OCI-LY7 (cell line): ENCODE data around the gene PRDM12. TPM values are rescaled to one million over a fixed set of nuclear protein-coding genes. Genes with fewer than 3 reads are reported as not detected.

Experiments
- BruUV-seq: library from RNA; stranded (reverse); fragments of 400-500 nt; replicated peaks from 2 replicates; lab custom pipeline; 2021; lab: Mats Ljungman, UMichigan
- CTCF ChIA-PET: fragments of 300-600 bp; sonication (Branson Sonifier 250); formaldehyde crosslinking; loops from one replicate; lab custom pipeline; 2022; ENCODE audit warnings: antibody characterized with exemption; ENCODE audit not compliant: unreplicated experiment; lab: Charles Lee
- POLR2A ChIA-PET: fragments of 300-600 bp; sonication (Branson Sonifier 250); formaldehyde crosslinking; loops from one replicate; lab custom pipeline; 2022; ENCODE audit warnings: antibody characterized with exemption; lab: Charles Lee
- DNase-seq: peaks from one replicate; pipeline ENCODE4 v3.0.0-alpha.2; 2015; ENCODE audit warnings: low spot score
- H2AFZ ChIP-seq: fragments of 200-600 bp; sonication (generic), shearing (Covaris generic); 2 replicates; pipeline ENCODE4 v1.6.1; 2014; ENCODE audit warnings: mild to moderate bottlenecking, antibody characterized with exemption, low read length, moderate library complexity
- H3K27ac ChIP-seq: fragments of 200-600 bp; sonication (generic); 2 replicates; pipeline ENCODE4 v1.5.1; 2014; ENCODE audit warnings: mixed run types, low read depth, mild to moderate bottlenecking, moderate library complexity, low read length, inconsistent platforms; ENCODE audit not compliant: poor library complexity, severe bottlenecking
- H3K36me3 ChIP-seq: fragments of 200-600 bp; sonication (generic); 2 replicates; pipeline ENCODE4 v1.6.1; 2014; ENCODE audit warnings: mild to moderate bottlenecking, antibody characterized with exemption, low read length, moderate library complexity, mixed read lengths; ENCODE audit not compliant: insufficient read depth
- H3K4me1 ChIP-seq: fragments of 200-600 bp; sonication (generic); 2 replicates; pipeline ENCODE4 v1.5.1; 2014; ENCODE audit warnings: mild to moderate bottlenecking, low read length; ENCODE audit not compliant: insufficient read depth, poor library complexity, severe bottlenecking
- H3K4me2 ChIP-seq: fragments of 200-600 bp; sonication (generic); 2 replicates; pipeline ENCODE4 v1.6.1; 2014; ENCODE audit warnings: mild to moderate bottlenecking, low read length
- H3K4me3 ChIP-seq: fragments of 200-600 bp; sonication (generic); 2 replicates; pipeline ENCODE4 v1.5.1; 2014; ENCODE audit warnings: mild to moderate bottlenecking, low read depth, low read length; ENCODE audit not compliant: poor library complexity, severe bottlenecking
- H3K79me2 ChIP-seq: fragments of 200-600 bp; sonication (generic); 2 replicates; pipeline ENCODE4 v1.6.1; 2016; ENCODE audit warnings: low read depth, mild to moderate bottlenecking, low read length, moderate library complexity, mixed read lengths; ENCODE audit not compliant: insufficient read depth
- H3K9me2 ChIP-seq: fragments of 200-600 bp; sonication (generic); 2 replicates; pipeline ENCODE4 v1.6.1; 2016; ENCODE audit warnings: mild to moderate bottlenecking, low read length, mixed read lengths; ENCODE audit not compliant: insufficient read depth
- H3K9me3 ChIP-seq: fragments of 200-600 bp; sonication (generic); 2 replicates; pipeline ENCODE4 v1.6.1; 2014; ENCODE audit warnings: mild to moderate bottlenecking, mixed run types, low read length, mixed read lengths
- H4K20me1 ChIP-seq: fragments of 200-600 bp; sonication (generic); 2 replicates; pipeline ENCODE4 v1.6.1; 2014; ENCODE audit warnings: mild to moderate bottlenecking, antibody characterized with exemption, low read length, moderate library complexity, mixed read lengths; ENCODE audit not compliant: insufficient read depth
- EZH2phosphoT487 ChIP-seq: fragments of 200-600 bp; sonication (generic); IDR thresholded peaks from 2 replicates; pipeline ENCODE4 v1.6.1; 2018; ENCODE audit warnings: low read depth, borderline replicate concordance, mild to moderate bottlenecking, mixed run types, antibody characterized with exemption, low read length, moderate library complexity, mixed read lengths
- intact Hi-C: fragments of 100-400 bp; cut with micrococcal nuclease; formaldehyde crosslinking; loops from one replicate; pipeline ENCODE4 v1.10.0; 2022; ENCODE audit not compliant: unreplicated experiment
- total RNA-seq, 2 experiments: library from RNA; depleted of rRNA in 1 of 2; stranded (reverse); fragments of >200 nt in 1 of 2; shearing (Covaris generic) in 1 of 2; gene quantifications; 2 replicates each; pipeline ENCODE4 v1.2.3, GENCODE V29; 2014 to 2022
- TF ChIP-seq, protein P1 (sequence below): fragments of 200-600 bp; sonication (generic); conservative IDR thresholded peaks from 2 replicates; pipeline ENCODE4 v1.5.1; 2014; ENCODE audit warnings: mild to moderate bottlenecking, antibody characterized with exemption, low read length, moderate library complexity, mixed read lengths

PRDM12 gene
- total RNA-seq, 2 experiments from 2014 or later = 0.06 TPM; not detected in 1

DNA sequence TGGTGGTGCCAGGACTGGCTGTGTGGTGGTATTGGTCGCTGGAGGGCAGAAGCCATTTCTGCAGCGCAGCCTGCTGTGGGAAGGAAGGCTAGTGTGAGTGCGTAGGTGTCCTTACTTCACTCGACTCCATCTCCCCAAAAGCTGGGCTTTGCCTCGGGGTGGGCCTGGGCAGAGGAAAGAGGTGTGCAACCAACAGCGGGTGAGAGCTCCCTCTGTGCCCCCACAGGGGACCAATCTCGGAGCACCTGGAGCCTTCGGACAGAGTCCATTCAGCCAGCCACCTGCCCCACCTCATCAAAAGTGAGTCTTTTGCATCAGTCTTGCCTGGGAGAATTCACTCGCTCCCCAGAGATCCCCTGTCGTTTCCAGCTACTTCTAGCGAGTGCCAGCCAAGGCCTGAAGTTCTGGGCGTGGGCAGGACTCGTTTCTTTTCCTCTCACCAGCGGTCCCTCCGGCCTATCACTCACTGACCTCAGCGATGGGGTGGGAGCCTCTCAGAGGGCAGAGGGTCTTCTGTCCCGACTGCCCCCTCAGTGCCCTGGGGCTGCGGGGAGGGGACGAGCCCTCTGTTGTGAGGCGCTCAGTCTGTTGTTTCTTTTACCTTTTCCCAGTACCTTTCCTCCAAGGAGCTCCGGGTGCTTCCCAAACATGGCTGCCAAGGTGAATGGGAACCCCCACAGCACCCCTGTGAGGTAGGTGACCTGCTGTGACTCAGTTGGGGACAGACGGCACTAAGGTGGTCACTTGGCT is 32.9 kb upstream of the PRDM12 start:
- POLR2A ChIA-PET = no interaction called here

GRCh38 chr9:130632081-130632710 is 32.2 kb upstream of the PRDM12 start:
- BruUV-seq = no TSS peak
- Histone ChIP-seq H3K4me1 (no peaks in the 10 kb centered on the region), H3K4me2 (no peak overlapping the region), H3K79me2 (no peaks in the 10 kb centered on the region), H2AFZ (no peak overlapping the region), H3K9me2 (no peaks in the 10 kb centered on the region), H3K36me3 (peaks cover 53% of the 10 kb centered on the region), H3K4me3 (no peak overlapping the region), H4K20me1 (no peaks in the 10 kb centered on the region), H3K9me3 (no peaks in the 10 kb centered on the region), H3K27ac (no peak overlapping the region)
- ChIA-PET CTCF (no interaction called here), POLR2A (no interaction called here)
- no peak for DNase-seq
- TF ChIP-seq EZH2phosphoT487 = no peak
- TF ChIP-seq, protein P1, sequence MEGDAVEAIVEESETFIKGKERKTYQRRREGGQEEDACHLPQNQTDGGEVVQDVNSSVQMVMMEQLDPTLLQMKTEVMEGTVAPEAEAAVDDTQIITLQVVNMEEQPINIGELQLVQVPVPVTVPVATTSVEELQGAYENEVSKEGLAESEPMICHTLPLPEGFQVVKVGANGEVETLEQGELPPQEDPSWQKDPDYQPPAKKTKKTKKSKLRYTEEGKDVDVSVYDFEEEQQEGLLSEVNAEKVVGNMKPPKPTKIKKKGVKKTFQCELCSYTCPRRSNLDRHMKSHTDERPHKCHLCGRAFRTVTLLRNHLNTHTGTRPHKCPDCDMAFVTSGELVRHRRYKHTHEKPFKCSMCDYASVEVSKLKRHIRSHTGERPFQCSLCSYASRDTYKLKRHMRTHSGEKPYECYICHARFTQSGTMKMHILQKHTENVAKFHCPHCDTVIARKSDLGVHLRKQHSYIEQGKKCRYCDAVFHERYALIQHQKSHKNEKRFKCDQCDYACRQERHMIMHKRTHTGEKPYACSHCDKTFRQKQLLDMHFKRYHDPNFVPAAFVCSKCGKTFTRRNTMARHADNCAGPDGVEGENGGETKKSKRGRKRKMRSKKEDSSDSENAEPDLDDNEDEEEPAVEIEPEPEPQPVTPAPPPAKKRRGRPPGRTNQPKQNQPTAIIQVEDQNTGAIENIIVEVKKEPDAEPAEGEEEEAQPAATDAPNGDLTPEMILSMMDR = no peak
- intact Hi-C loops = no loop called here

More for the DNA sequence above, 32.9 kb upstream of the PRDM12 start:
- DNase-seq = no peak
- CTCF ChIA-PET = no interaction called here
- Histone ChIP-seq H4K20me1 (no peaks in the 10 kb centered on the region), H3K27ac (no peak overlapping the region), H3K79me2 (no peaks in the 10 kb centered on the region), H3K4me1 (no peaks in the 10 kb centered on the region), H3K4me2 (no peak overlapping the region), H2AFZ (no peak overlapping the region), H3K9me3 (no peaks in the 10 kb centered on the region), H3K36me3 (peaks cover 53% of the 10 kb centered on the region), H3K9me2 (no peaks in the 10 kb centered on the region), H3K4me3 (no peak overlapping the region)
- no TSS peak for BruUV-seq
- intact Hi-C loops = no loop called here
- TF ChIP-seq EZH2phosphoT487 = no peak
- TF ChIP-seq, protein P1 = no peak

- Histone ChIP-seq H4K20me1 (no peaks in the 10 kb centered on the region), H3K79me2 (no peaks in the 10 kb centered on the region), H3K4me1 (no peaks in the 10 kb centered on the region), H3K9me3 (no peaks in the 10 kb centered on the region), H2AFZ (no peak overlapping the region), H3K4me3 (no peak overlapping the region), H3K27ac (no peak overlapping the region), H3K36me3 (peaks cover 47% of the 10 kb centered on the region), H3K4me2 (no peak overlapping the region), H3K9me2 (no peaks in the 10 kb centered on the region)
- BruUV-seq = no TSS peak
- no peak for DNase-seq
- CTCF ChIA-PET = no interaction called here
- intact Hi-C loops = no loop called here
- TF ChIP-seq EZH2phosphoT487 = no peak
- TF ChIP-seq, protein P1 = no peak
- POLR2A ChIA-PET = no interaction called here
Measured at GRCh38 chr9:130632841-130633240, 31.6 kb upstream of the PRDM12 start.
